KMS-11 (cell line): ENCODE data around the gene BTBD2.

Source experiments
- H2AFZ ChIP-seq: fragments of 200-600 bp; sonication (generic); 2 replicates; pipeline ENCODE4 v1.6.1; 2016; ENCODE audit warnings: antibody characterized with exemption, mixed run types, low read depth
- H3K27ac ChIP-seq: fragments of 200-600 bp; sonication (generic); 2 replicates; pipeline ENCODE4 v1.6.1; 2016; ENCODE audit warnings: mild to moderate bottlenecking, mixed run types
- H3K27me3 ChIP-seq: fragments of 200-600 bp; sonication (generic); 2 replicates; pipeline ENCODE4 v1.6.1; 2017; ENCODE audit warnings: mild to moderate bottlenecking, low read depth, mixed run types, moderate library complexity; ENCODE audit not compliant: insufficient read depth
- H3K36me3 ChIP-seq: fragments of 200-600 bp; sonication (generic); 2 replicates; pipeline ENCODE4 v1.6.1; 2017; ENCODE audit warnings: mild to moderate bottlenecking, mixed run types; ENCODE audit not compliant: insufficient read depth
- H3K4me1 ChIP-seq: fragments of 200-600 bp; sonication (generic); 2 replicates; pipeline ENCODE4 v1.6.1; 2016; ENCODE audit warnings: mild to moderate bottlenecking, low read depth, mixed run types; ENCODE audit not compliant: poor library complexity, severe bottlenecking
- H3K4me2 ChIP-seq: fragments of 200-600 bp; sonication (generic); 2 replicates; pipeline ENCODE4 v1.7.0; 2016; ENCODE audit warnings: mild to moderate bottlenecking, mixed run types
- H3K4me3 ChIP-seq: fragments of 200-600 bp; sonication (generic); IDR thresholded peaks from 2 replicates; pipeline ENCODE4 v1.6.1; 2017; ENCODE audit warnings: low read depth, low read length, mixed read lengths; ENCODE audit not compliant: insufficient read depth
- H3K79me2 ChIP-seq: fragments of 200-600 bp; sonication (generic); 2 replicates; pipeline ENCODE4 v1.6.1; 2016; ENCODE audit warnings: low read depth, mixed run types; ENCODE audit not compliant: insufficient read depth
- H3K9ac ChIP-seq: fragments of 200-600 bp; sonication (generic); 2 replicates; pipeline ENCODE4 v1.6.1; 2016; ENCODE audit warnings: mild to moderate bottlenecking, mixed run types
- H4K20me1 ChIP-seq: fragments of 200-600 bp; sonication (generic); 2 replicates; pipeline ENCODE4 v1.6.1; 2016; ENCODE audit warnings: mild to moderate bottlenecking, mixed run types; ENCODE audit not compliant: insufficient read depth
- CTCF ChIP-seq: fragments of 200-600 bp; sonication (generic); conservative IDR thresholded peaks from 2 replicates; pipeline ENCODE4 v1.6.1; 2017; ENCODE audit warnings: low read depth, mild to moderate bottlenecking, antibody characterized with exemption, low read length, moderate library complexity, mixed read lengths

The BTBD2 gene

GRCh38 chr19:1987197-1988187 is 28.0 kb downstream of the BTBD2 start:
- no peaks in the 10 kb centered on the region for H4K20me1 ChIP-seq
- H3K79me2 ChIP-seq: no peaks in the 10 kb centered on the region
- no peaks in the 10 kb centered on the region for H3K4me1 ChIP-seq
- H3K4me2 ChIP-seq: no peak overlapping the region
- no peak overlapping the region for H3K4me3 ChIP-seq
- H3K36me3 ChIP-seq: no peaks in the 10 kb centered on the region; the same call in 1 of the 2 replicates
- no peak overlapping the region for H3K27ac ChIP-seq
- no peak for TF ChIP-seq CTCF
- H2AFZ ChIP-seq: no peak overlapping the region
- no peaks in the 10 kb centered on the region for H3K27me3 ChIP-seq
- no peak overlapping the region for H3K9ac ChIP-seq

- Histone ChIP-seq H3K27ac (no peak overlapping the region), H4K20me1 (no peaks in the 10 kb centered on the region), H3K79me2 (no peaks in the 10 kb centered on the region), H3K36me3 (peaks cover 3% of the 10 kb centered on the region; the same call in 1 of the 2 replicates), H2AFZ (no peak overlapping the region), H3K4me3 (no peak overlapping the region), H3K27me3 (no peaks in the 10 kb centered on the region), H3K4me1 (no peaks in the 10 kb centered on the region), H3K4me2 (no peak overlapping the region), H3K9ac (no peak overlapping the region)
- TF ChIP-seq CTCF: no peak
These were observed 29.0 kb downstream of the BTBD2 start for GRCh38 chr19:1986357-1987162.

DNA sequence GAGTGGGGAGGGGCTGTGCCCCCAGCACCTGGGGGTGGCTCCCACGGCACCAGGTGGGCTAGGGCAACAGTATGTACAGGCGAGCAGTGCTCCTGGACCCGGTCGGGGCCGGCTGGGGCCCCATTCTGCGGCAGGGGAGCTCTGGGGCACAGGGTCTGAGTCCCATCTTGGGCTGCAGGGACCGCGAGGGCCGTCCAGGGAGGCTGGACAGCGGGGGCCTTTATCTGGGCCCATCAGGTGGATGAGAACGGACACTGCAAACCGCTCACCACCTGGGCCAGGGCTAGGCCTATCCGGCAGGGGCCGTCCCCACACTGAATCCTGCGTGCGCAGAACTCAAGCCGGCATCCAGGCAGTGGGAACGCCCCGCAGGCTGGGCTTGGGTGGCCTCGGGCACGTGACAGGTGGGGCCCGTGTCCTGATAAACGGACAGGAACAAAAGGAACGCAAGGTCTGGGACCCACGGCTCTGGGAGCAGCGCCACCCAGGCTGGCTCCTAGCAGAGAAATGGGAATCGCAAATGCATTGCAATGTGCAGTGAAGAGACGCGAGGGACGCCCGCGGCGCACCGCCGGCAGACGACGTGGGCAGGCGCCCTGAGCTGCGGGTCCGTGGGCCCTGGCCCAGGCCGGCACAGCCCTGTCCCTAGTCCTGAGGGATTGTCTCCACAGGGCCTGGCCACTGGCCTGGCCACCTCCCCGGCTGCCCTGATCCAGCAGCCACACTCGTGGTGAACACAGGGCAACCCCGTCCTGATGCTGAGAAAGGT is 29.7 kb downstream of the BTBD2 start:
- no peaks in the 10 kb centered on the region for H3K79me2 ChIP-seq
- H3K27ac ChIP-seq: no peak overlapping the region
- TF ChIP-seq CTCF: no peak
- H3K4me3 ChIP-seq: no peak overlapping the region
- no peak overlapping the region for H3K9ac ChIP-seq
- H3K36me3 ChIP-seq: peaks cover 3% of the 10 kb centered on the region; the same call in 1 of the 2 replicates
- no peaks in the 10 kb centered on the region for H3K4me1 ChIP-seq
- no peak overlapping the region for H2AFZ ChIP-seq
- H3K27me3 ChIP-seq: no peaks in the 10 kb centered on the region
- H3K4me2 ChIP-seq: no peak overlapping the region
- no peaks in the 10 kb centered on the region for H4K20me1 ChIP-seq

GRCh38 chr19:1984357-1984756 is 31.2 kb downstream of the BTBD2 start:
- no peak overlapping the region for H3K4me2 ChIP-seq
- H3K36me3 ChIP-seq: peaks cover 3% of the 10 kb centered on the region; the same call in 1 of the 2 replicates
- no peaks in the 10 kb centered on the region for H4K20me1 ChIP-seq
- H3K27ac ChIP-seq: no peak overlapping the region
- H3K79me2 ChIP-seq: no peaks in the 10 kb centered on the region
- H2AFZ ChIP-seq: no peak overlapping the region
- H3K4me1 ChIP-seq: no peaks in the 10 kb centered on the region
- H3K9ac ChIP-seq: no peak overlapping the region
- no peaks in the 10 kb centered on the region for H3K27me3 ChIP-seq
- no peak overlapping the region for H3K4me3 ChIP-seq
- TF ChIP-seq CTCF: no peak
